ENCODE data around the gene BAG2. TPM values are rescaled to one million over a fixed set of nuclear protein-coding genes. Genes with fewer than 3 reads are reported as not detected.

Gene BAG2
- polyA plus RNA-seq, 1 donor (not counting 4 experiments of a cell fraction or from before 2014, with no cell fraction given), result 1.6 TPM

DNA sequence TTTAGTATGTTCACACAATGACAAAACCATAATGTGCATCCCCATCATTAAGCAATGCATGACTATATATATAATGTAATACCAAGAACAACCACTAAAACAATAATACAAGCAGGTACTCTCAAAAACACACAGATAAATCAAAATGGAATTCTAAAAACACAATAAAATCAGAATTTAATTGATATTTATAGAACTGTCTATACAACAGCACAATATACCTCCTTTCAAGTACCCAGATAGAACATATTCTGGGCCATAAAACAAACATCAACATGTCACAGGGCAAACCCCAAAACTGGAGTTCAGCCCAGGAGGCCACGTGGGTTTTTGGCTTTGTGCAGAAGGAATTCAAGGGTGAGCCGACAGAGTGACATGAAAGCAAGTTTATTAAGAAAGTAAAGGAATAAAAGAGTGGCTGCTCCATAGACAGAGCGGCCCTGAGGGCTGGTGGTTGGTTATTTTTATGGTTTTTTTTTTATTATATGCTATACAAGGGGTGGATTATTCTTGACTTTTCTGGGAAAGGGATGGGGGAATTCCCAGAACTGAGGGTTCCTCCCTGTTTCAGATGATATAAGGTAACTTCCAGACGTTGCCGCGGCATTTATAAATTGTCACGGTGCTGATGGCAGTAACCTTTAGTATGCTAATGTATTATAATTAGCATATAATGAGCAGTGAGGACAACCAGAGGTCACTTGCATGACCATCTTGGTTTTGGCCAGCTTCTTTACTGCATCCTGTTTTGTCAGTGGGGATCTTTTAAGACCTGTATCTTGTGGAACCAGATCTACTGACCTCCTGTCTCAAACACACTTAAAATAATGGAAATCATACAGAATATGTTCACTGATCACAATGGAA lies 44.3 kb downstream of the BAG2 start:
- no peak for DNase-seq (ENCODE audit: low read depth, low spot score)
- H3K4me2 ChIP-seq (ENCODE audit: control insufficient read depth, extremely low read depth, insufficient read depth, low read depth, low read length), result peak overlapping the region; percentile 57

DNA sequence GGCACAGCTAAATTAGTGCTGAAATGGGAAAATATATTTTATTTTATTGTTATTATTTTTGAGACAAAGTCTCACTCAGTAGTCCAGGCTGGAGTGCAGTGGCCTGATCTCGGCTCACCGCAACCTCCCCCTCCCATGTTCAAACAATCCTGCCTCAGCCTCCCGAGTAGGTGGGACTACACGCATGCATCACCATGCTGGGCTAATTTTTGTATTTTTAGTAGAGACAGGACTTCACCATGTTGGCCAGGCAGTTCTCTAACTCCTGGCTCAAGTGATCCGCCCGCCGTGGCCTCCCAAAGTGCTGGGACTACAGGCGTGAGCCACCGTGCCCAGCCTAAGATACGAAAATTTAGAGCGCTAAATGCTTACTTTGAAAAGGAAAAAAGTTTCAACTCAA lies 45.1 kb downstream of the BAG2 start:
- Histone ChIP-seq H2AFZ (ENCODE audit: control insufficient read depth, low read length) (no peak overlapping the region), H3K4me2 (ENCODE audit: control insufficient read depth, extremely low read depth, insufficient read depth, low read depth, low read length) (peak overlapping the region; percentile 57), H3K9ac (ENCODE audit: control insufficient read depth, extremely low read depth, insufficient read depth, low read length) (no peak overlapping the region), H3K27me3 (ENCODE audit: control insufficient read depth, extremely low read depth, insufficient read depth, low read length) (no peaks in the 10 kb centered on the region), H3K9me1 (ENCODE audit: control insufficient read depth, extremely low read depth, insufficient read depth, low read length) (no peaks in the 10 kb centered on the region), H3K27ac (ENCODE audit: control insufficient read depth, insufficient read depth, low read length) (no peak overlapping the region), H3K4me1 (ENCODE audit: control insufficient read depth, extremely low read depth, insufficient read depth, low read length) (peaks cover 20% of the 10 kb centered on the region), H3K9me3 (ENCODE audit: control insufficient read depth, low read depth, low read length) (no peaks in the 10 kb centered on the region), H3K36me3 (ENCODE audit: control insufficient read depth in 2 of 2, extremely low read depth in 1 of 2, insufficient read depth in 2 of 2, low read length in 2 of 2) (no peaks in the 10 kb centered on the region), H3K4me3 (ENCODE audit: control insufficient read depth in 2 of 3, extremely low read depth in 1 of 3, insufficient read depth in 2 of 3, low read depth in 1 of 3, low read length in 3 of 3) (no peak overlapping the region), H3K79me2 (ENCODE audit: control insufficient read depth, insufficient read depth, low read length) (peaks cover 80% of the 10 kb centered on the region), H4K20me1 (ENCODE audit: control insufficient read depth, extremely low read depth, insufficient read depth, low read length) (no peaks in the 10 kb centered on the region)
- dilution Hi-C loops (cut with MboI; ENCODE audit: extremely low pct_ligation_motif_present, low sequenced_read_pairs), result no loop called here
- TF ChIP-seq, protein P1, sequence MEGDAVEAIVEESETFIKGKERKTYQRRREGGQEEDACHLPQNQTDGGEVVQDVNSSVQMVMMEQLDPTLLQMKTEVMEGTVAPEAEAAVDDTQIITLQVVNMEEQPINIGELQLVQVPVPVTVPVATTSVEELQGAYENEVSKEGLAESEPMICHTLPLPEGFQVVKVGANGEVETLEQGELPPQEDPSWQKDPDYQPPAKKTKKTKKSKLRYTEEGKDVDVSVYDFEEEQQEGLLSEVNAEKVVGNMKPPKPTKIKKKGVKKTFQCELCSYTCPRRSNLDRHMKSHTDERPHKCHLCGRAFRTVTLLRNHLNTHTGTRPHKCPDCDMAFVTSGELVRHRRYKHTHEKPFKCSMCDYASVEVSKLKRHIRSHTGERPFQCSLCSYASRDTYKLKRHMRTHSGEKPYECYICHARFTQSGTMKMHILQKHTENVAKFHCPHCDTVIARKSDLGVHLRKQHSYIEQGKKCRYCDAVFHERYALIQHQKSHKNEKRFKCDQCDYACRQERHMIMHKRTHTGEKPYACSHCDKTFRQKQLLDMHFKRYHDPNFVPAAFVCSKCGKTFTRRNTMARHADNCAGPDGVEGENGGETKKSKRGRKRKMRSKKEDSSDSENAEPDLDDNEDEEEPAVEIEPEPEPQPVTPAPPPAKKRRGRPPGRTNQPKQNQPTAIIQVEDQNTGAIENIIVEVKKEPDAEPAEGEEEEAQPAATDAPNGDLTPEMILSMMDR (optimal IDR thresholded peaks at IDR 0.05 in 1 of 3, IDR thresholded peaks at IDR 0.05 in 1 of 3, conservative IDR thresholded peaks at IDR 0.05 in 1 of 3; ENCODE audit: extremely low read depth in 1 of 3, insufficient read depth in 2 of 3, low read length in 3 of 3), result no peak
- no peak for TF ChIP-seq EZH2 (IDR thresholded peaks at IDR 0.05; ENCODE audit: low read length)
- DNase-seq (ENCODE audit: low read depth, low spot score) (no peak), FAIRE-seq (no peak)

More for the DNA sequence above, 44.3 kb downstream of the BAG2 start:
- Histone ChIP-seq H3K79me2 (ENCODE audit: control insufficient read depth, insufficient read depth, low read length) (peaks cover 82% of the 10 kb centered on the region), H2AFZ (ENCODE audit: control insufficient read depth, low read length) (peak overlapping the region; percentile 42), H3K27ac (ENCODE audit: control insufficient read depth, insufficient read depth, low read length) (peak overlapping the region; percentile 3), H3K36me3 (ENCODE audit: control insufficient read depth in 2 of 2, extremely low read depth in 1 of 2, insufficient read depth in 2 of 2, low read length in 2 of 2) (no peaks in the 10 kb centered on the region), H4K20me1 (ENCODE audit: control insufficient read depth, extremely low read depth, insufficient read depth, low read length) (no peaks in the 10 kb centered on the region), H3K4me3 (ENCODE audit: control insufficient read depth in 2 of 3, extremely low read depth in 1 of 3, insufficient read depth in 2 of 3, low read depth in 1 of 3, low read length in 3 of 3) (peak overlapping the region in 2 of 3 experiments; percentile 1 to 38), H3K27me3 (ENCODE audit: control insufficient read depth, extremely low read depth, insufficient read depth, low read length) (no peaks in the 10 kb centered on the region), H3K9me3 (ENCODE audit: control insufficient read depth, low read depth, low read length) (no peaks in the 10 kb centered on the region), H3K4me1 (ENCODE audit: control insufficient read depth, extremely low read depth, insufficient read depth, low read length) (peaks cover 20% of the 10 kb centered on the region), H3K9me1 (ENCODE audit: control insufficient read depth, extremely low read depth, insufficient read depth, low read length) (no peaks in the 10 kb centered on the region), H3K9ac (ENCODE audit: control insufficient read depth, extremely low read depth, insufficient read depth, low read length) (no peak overlapping the region)
- FAIRE-seq, result no peak
- TF ChIP-seq, protein P1 (optimal IDR thresholded peaks at IDR 0.05 in 1 of 3, IDR thresholded peaks at IDR 0.05 in 1 of 3, conservative IDR thresholded peaks at IDR 0.05 in 1 of 3; ENCODE audit: extremely low read depth in 1 of 3, insufficient read depth in 2 of 3, low read length in 3 of 3), result no peak
- no peak for TF ChIP-seq EZH2 (IDR thresholded peaks at IDR 0.05; ENCODE audit: low read length)
- dilution Hi-C loops (cut with MboI; ENCODE audit: extremely low pct_ligation_motif_present, low sequenced_read_pairs), result no loop called here
